ENCODE data around the gene SLC23A3.

Gene SLC23A3

DNA sequence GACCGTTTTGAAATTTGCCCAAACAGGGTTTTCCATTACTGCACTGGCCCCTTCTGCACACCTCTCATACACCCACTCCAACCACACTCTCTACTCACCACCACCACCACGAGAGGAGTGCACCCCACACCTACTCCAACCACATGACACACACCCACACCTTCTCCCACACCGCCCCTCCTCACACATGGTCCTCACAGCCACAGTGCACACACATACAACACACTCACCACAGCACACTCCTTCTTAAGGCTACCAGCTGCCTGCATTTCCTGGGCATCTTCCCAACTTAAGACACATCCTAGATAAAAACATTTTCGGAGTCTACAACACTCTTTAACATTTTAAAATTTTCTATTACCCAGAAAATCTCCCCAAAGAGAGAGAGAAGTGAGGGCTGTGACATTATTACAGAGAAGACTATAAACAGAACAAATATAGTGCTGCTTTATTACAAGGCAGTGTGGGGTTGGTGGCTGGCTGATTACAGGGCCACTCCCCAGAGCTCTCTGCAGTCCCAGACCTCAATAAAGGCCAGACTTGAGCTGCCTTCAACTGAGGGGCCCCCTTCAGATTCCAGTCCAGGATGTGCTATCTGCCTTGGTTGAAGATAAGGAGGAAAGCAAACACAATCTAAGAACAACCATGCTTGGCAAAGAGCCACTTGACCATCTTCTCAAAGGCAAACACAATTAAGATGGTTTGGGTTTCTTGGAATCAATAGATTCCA, 45.3 kb downstream of the SLC23A3 start:
- DNase-seq (ENCODE audit: low read depth): no peak
- TF ChIP-seq, protein P1, sequence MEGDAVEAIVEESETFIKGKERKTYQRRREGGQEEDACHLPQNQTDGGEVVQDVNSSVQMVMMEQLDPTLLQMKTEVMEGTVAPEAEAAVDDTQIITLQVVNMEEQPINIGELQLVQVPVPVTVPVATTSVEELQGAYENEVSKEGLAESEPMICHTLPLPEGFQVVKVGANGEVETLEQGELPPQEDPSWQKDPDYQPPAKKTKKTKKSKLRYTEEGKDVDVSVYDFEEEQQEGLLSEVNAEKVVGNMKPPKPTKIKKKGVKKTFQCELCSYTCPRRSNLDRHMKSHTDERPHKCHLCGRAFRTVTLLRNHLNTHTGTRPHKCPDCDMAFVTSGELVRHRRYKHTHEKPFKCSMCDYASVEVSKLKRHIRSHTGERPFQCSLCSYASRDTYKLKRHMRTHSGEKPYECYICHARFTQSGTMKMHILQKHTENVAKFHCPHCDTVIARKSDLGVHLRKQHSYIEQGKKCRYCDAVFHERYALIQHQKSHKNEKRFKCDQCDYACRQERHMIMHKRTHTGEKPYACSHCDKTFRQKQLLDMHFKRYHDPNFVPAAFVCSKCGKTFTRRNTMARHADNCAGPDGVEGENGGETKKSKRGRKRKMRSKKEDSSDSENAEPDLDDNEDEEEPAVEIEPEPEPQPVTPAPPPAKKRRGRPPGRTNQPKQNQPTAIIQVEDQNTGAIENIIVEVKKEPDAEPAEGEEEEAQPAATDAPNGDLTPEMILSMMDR (IDR thresholded peaks at IDR 0.05; ENCODE audit: insufficient read depth, low read depth, low read length, missing control alignments): no peak
- no peak overlapping the region for H3K4me3 ChIP-seq (ENCODE audit: low read length)

DNA sequence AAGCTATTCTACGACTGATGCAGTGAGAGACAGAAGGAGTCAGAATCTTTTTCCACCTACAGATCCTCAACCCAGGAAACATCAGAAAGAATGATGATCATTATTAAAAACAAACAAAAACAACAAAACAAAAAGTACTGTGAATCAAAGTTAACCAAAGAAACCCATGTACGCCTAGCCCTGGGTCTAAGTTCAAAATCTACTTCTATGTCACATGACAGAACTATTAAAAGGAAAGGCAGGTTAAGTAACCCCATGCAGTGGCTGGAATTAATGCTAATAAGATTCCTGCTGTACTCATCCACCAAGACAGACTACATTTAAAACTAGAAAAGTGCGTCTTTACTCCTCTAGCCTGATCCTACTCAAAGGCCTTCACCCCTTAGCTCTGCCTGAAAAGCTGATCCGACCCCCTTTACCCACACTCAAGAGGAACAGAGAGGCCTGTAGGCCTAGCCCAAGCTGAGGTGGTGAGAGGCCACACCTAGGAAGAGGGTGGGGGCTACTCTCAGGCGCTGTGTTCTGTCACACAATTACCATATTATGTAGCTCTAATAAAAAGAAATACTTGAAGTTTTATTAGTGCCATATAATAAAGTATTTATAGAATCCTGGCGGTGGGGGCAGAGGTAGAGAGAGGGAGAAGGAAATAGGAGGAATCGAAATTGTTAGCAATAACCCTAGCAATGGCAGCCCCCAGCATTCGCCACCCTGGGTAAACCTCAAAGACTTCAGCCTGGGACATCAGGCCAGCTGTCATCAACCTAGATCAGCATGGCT, 46.3 kb downstream of the SLC23A3 start:
- DNase-seq (ENCODE audit: low read depth): no peak
- no peak overlapping the region for H3K4me3 ChIP-seq (ENCODE audit: low read length)
- TF ChIP-seq, protein P1 (IDR thresholded peaks at IDR 0.05; ENCODE audit: insufficient read depth, low read depth, low read length, missing control alignments): no peak

DNA sequence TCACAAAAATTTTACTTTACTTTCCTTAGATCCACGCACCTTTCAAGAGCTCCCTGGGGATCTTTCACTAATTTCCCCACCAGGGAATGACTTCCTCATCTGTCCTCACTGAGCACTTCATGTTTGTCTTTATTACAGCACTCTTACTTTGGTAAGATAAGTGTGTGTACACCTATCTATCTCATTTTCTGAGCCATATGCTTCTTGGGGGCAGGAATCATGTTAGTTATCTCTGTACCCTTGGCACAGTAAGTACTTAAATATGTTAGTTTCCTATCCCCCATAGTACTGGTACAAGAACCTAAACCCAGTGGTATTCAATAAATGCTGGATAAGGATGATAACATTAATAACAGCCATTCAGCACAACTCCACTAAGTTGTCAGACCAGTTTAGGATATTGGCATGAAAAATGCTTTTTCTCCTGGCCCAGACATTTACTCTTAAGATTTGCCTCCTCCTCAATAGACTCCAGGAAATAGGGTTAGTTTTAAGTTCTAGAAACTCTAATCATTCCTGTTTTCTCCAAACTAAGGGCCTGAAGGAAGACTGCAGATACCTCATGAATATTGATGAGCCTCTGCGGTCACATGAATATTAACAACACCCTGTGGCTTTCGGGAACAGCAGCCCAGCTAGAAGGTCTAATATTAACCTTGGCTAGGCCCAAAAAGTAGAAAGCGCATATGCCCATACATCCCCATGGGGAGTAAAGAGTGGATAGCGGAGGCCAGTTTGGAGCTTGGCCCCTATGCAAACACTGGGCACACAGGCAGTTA, 47.4 kb downstream of the SLC23A3 start:
- TF ChIP-seq, protein P1 (IDR thresholded peaks at IDR 0.05; ENCODE audit: insufficient read depth, low read depth, low read length, missing control alignments): no peak
- H3K4me3 ChIP-seq (ENCODE audit: low read length): no peak overlapping the region
- DNase-seq (ENCODE audit: low read depth): peak; percentile 25

DNA sequence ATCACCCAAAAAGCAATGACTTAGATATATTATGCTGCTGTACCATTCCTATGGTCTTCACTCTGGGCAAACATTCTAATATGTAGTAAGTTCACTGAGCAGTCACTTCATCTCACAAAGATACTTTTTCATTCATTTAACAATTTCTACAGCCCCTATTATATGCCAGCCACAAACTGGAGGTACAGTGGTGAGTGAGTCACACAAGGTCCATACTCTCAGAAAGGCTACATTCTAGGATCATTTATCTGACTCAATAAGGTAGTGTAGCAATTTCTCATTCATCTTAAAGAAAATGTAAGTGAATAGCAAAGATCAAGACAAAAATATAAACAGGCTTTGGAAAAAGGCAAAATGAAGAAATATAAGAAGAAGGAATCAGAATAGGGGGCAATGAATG, 49.7 kb downstream of the SLC23A3 start:
- H3K4me3 ChIP-seq (ENCODE audit: low read length): no peak overlapping the region
- peak; percentile 21 for DNase-seq (ENCODE audit: low read depth)
- TF ChIP-seq, protein P1 (IDR thresholded peaks at IDR 0.05; ENCODE audit: insufficient read depth, low read depth, low read length, missing control alignments): no peak

DNA sequence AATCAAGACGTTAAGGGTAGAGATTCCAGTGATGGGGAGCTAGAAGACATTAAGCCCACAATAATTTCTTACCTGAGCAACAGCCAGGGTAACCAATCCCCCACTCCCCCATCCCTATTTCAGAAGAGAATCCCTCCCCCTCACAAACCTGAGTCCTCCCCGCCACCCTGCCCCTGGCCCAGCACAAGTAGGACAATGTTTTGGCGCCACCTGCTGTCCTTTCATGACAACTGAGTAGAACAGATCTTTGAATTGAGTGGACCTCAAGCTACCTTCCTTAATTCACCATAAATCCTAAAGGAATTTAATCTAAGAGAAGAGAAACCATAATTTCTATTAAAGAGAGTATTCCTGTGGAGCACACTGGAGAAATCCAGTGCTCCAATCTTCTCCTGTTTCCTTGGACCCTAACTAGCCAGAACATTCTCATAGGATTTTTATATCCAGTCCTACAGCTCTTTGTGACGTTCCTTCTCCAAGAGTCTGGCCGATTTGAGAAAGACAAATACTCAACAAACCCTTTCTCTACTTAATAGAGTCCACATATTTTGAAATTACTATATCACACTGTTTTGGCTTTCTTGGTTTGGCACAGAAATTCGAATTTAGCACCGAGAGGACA, 50.3 kb downstream of the SLC23A3 start:
- no peak overlapping the region for H3K4me3 ChIP-seq (ENCODE audit: low read length)
- TF ChIP-seq, protein P1 (IDR thresholded peaks at IDR 0.05; ENCODE audit: insufficient read depth, low read depth, low read length, missing control alignments): peak; percentile 78
- DNase-seq (ENCODE audit: low read depth): peak; percentile 67

DNA sequence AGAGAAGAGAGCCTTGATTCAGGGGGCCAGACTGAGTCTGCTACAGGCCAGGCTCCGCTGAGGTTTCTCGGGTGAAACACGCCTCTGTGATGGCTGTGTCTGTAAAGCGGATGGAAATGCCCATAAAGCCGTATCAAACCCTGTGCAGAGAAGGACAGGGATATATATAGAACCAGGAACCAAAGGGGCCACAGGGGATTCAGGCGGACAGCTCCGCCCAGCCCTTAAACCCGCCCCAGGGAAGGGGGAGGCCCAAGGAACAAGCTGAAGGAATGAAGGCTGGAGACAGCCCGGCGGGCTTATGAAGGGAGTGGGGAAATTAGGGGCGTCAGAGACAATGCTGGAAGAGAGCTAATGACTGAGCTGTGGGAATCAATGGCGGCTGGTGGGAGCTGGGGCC, 51.3 kb downstream of the SLC23A3 start:
- TF ChIP-seq, protein P1 (IDR thresholded peaks at IDR 0.05; ENCODE audit: insufficient read depth, low read depth, low read length, missing control alignments): no peak

More for the DNA sequence above, 51.3 kb downstream of the SLC23A3 start:
- DNase-seq (ENCODE audit: low read depth): no peak
- no peak overlapping the region for H3K4me3 ChIP-seq (ENCODE audit: low read length)
